GM12878 (cell line): ENCODE data around the gene GIT1. TPM values are rescaled to one million over a fixed set of nuclear protein-coding genes. Genes with fewer than 3 reads are reported as not detected.

Experiments used
- ATAC-seq: fragments of 200-7000 bp; cut with Tn5 transposase; 3 replicates; pipeline ENCODE4 v1.9.1; 2020; ENCODE audit warnings: mild to moderate bottlenecking, moderate library complexity
- BruUV-seq: library from RNA; stranded (reverse); fragments of 400-500 nt; replicated peaks from 2 replicates; lab custom pipeline; 2021; lab: Mats Ljungman, UMichigan
- CTCF ChIA-PET: fragments of 300-600 bp; sonication (Branson Sonifier 250); formaldehyde crosslinking; extraction: SDS; loops from one replicate; lab custom pipeline; 2021; ENCODE audit warnings: inconsistent platforms; lab: Yijun Ruan, JAX
- POLR2A ChIA-PET: fragments of 350-600 bp; formaldehyde crosslinking; extraction: SDS; loops from one replicate; lab custom pipeline; 2021; ENCODE audit warnings: inconsistent platforms; lab: Charles Lee
- RAD21 ChIA-PET: fragments of 300-600 bp; sonication (Branson Sonifier 250); formaldehyde crosslinking; loops from one replicate; lab custom pipeline; 2023; ENCODE audit warnings: antibody characterized with exemption; ENCODE audit not compliant: unreplicated experiment; lab: Charles Lee
- SMC1A ChIA-PET: fragments of 300-600 bp; sonication (Branson Sonifier 250); formaldehyde crosslinking; loops from one replicate; lab custom pipeline; 2023; ENCODE audit not compliant: unreplicated experiment, uncharacterized antibody; lab: Charles Lee
- DNase-seq: peaks from one replicate; pipeline ENCODE4 v3.0.0-alpha.2; 2011; ENCODE audit warnings: low read depth, low spot score
- FAIRE-seq: peaks from 3 replicates; lab custom pipeline; 2011; peaks lifted over from hg19 to GRCh38; lab: Jason Lieb, UNC
- H2AFZ ChIP-seq: 2 replicates; pipeline ENCODE4 v1.6.0; 2011; ENCODE audit warnings: low read depth, low read length, control low read depth; ENCODE audit not compliant: control insufficient read depth
- H3K27ac ChIP-seq: 2 replicates; pipeline ENCODE4 v1.5.1; 2011; ENCODE audit warnings: control low read depth; ENCODE audit not compliant: control insufficient read depth, insufficient read depth
- H3K27me3 ChIP-seq, 2 experiments: replicated peaks in 1 of 2; 2 replicates each; pipeline versions ENCODE4 v1.6.0 to v1.6.1; 2011; ENCODE audit warnings: low read length in 1 of 2; ENCODE audit not compliant: control insufficient read depth in 2 of 2, insufficient read depth in 2 of 2
- H3K36me3 ChIP-seq, 2 experiments: 2 replicates each; pipeline ENCODE4 v1.5.1; 2011; ENCODE audit warnings: low read length in 1 of 2; ENCODE audit not compliant: control insufficient read depth in 2 of 2, insufficient read depth in 2 of 2
- H3K4me1 ChIP-seq: 2 replicates; pipeline ENCODE4 v1.6.1; 2011; ENCODE audit warnings: mild to moderate bottlenecking, low read length, moderate library complexity, mixed read lengths; ENCODE audit not compliant: control insufficient read depth, insufficient read depth
- H3K4me2 ChIP-seq: 2 replicates; pipeline ENCODE4 v1.6.0; 2011; ENCODE audit warnings: control low read depth; ENCODE audit not compliant: control insufficient read depth, insufficient read depth
- H3K4me3 ChIP-seq: fragments of 200-600 bp; sonication (generic); 2 replicates; pipeline ENCODE4 v1.5.1; 2016
- H3K79me2 ChIP-seq: 2 replicates; pipeline ENCODE4 v1.6.0; 2011; ENCODE audit warnings: low read length; ENCODE audit not compliant: control insufficient read depth, insufficient read depth
- H3K9ac ChIP-seq: 2 replicates; pipeline ENCODE4 v1.8.0; 2011; ENCODE audit warnings: low read length, control low read depth, mixed read lengths; ENCODE audit not compliant: control insufficient read depth, insufficient read depth
- H3K9me3 ChIP-seq: replicated peaks from 3 replicates; pipeline ENCODE4 v1.5.1; 2011; ENCODE audit warnings: mild to moderate bottlenecking, low read length; ENCODE audit not compliant: control insufficient read depth, insufficient read depth
- H4K20me1 ChIP-seq: 2 replicates; pipeline ENCODE4 v1.6.0; 2011; ENCODE audit not compliant: control insufficient read depth, insufficient read depth
- CBX3 ChIP-seq: fragments of 200-600 bp; sonication (generic); IDR thresholded peaks from 2 replicates; pipeline ENCODE4 v1.6.1; 2016; ENCODE audit warnings: low read depth, borderline replicate concordance
- CREM ChIP-seq: IDR thresholded peaks from 2 replicates; pipeline ENCODE4 v1.6.1; 2014; ENCODE audit warnings: antibody characterized with exemption, low read depth
- FOS ChIP-seq: IDR thresholded peaks from 3 replicates; pipeline ENCODE4 v1.6.1; 2011; ENCODE audit warnings: borderline replicate concordance; ENCODE audit not compliant: insufficient read length; ENCODE audit errors: extremely low read depth
- GATAD2B ChIP-seq: fragments of 450-650 bp; conservative IDR thresholded peaks from 2 replicates; pipeline ENCODE4 v1.6.1; 2017; ENCODE audit warnings: low read depth, mild to moderate bottlenecking, moderate library complexity
- KDM1A ChIP-seq: fragments of 200-600 bp; sonication (generic); IDR thresholded peaks from 2 replicates; pipeline ENCODE4 v1.6.1; 2016; ENCODE audit warnings: borderline replicate concordance
- MTA2 ChIP-seq: fragments of 450-650 bp; IDR thresholded peaks from 2 replicates; pipeline ENCODE4 v1.6.1; 2016; ENCODE audit warnings: low read depth, mild to moderate bottlenecking, moderate library complexity
- POLR2AphosphoS2 ChIP-seq: IDR thresholded peaks from 2 replicates; pipeline ENCODE4 v1.6.1; 2011; ENCODE audit warnings: low read depth, mild to moderate bottlenecking, low read length, improper control_type of control experiment, moderate library complexity
- ZNF217 ChIP-seq: fragments of 450-650 bp; IDR thresholded peaks from 2 replicates; pipeline ENCODE4 v1.6.1; 2017; ENCODE audit warnings: antibody characterized with exemption, mild to moderate bottlenecking
- WGBS: methylation state at CpG from one replicate; pipeline ENCODE4 v1.1.6; 2016; ENCODE audit warnings: low lambda C conversion rate; ENCODE audit not compliant: insufficient replicate concordance, insufficient coverage; ENCODE audit errors: missing lambda C conversion rate; 5-methylcytosine and 5-hydroxymethylcytosine counted together
- in situ Hi-C: fragments of 300-500 bp; cut with MboI; formaldehyde crosslinking; loops from 9 replicates; pipeline ENCODE4 v1.14.3; 2018; ENCODE audit warnings: mixed read lengths
- intact Hi-C: fragments of 100-400 bp; cut with micrococcal nuclease; formaldehyde crosslinking; loops from one replicate; pipeline ENCODE4 v1.14.2; 2022; ENCODE audit not compliant: unreplicated experiment
- polyA plus RNA-seq, 11 experiments: library from polyadenylated mRNA; depleted of rRNA in 4 of 11; unstranded in 6 of 11; stranded (reverse) in 5 of 11; fragments of >200 nt; fragmentation: Nextera tagmentation in 4 of 11; fragmentation: Illumina TruSeq in 1 of 11; extraction: Ambion mirVana in 4 of 11; extraction: Trizol in 1 of 11; gene quantifications; 1 replicate in 1 of 11; 2 replicates in 10 of 11; pipeline versions ENCODE4 v1.2.1 to v1.2.3, GENCODE V29; 2011 to 2016; ENCODE audit warnings: inconsistent platforms in 2 of 11, missing spikeins in 2 of 11, low read depth in 1 of 11
- total RNA-seq, 4 experiments: library from RNA; depleted of rRNA in 3 of 4; stranded (reverse); fragments of >200 nt in 3 of 4; fragmentation: Illumina TruSeq in 1 of 4; extraction: Trizol in 1 of 4; gene quantifications; 2 replicates each; pipeline versions ENCODE4 v1.2.1 to v1.2.3, GENCODE V29; 2013 to 2021

The GIT1 gene
- total and polyA plus RNA-seq, 10 of the 15 experiments (the other 5 are each of a cell fraction or from before 2014, with no cell fraction given): 0.24 to 45.3 (median 20.9) TPM

DNA sequence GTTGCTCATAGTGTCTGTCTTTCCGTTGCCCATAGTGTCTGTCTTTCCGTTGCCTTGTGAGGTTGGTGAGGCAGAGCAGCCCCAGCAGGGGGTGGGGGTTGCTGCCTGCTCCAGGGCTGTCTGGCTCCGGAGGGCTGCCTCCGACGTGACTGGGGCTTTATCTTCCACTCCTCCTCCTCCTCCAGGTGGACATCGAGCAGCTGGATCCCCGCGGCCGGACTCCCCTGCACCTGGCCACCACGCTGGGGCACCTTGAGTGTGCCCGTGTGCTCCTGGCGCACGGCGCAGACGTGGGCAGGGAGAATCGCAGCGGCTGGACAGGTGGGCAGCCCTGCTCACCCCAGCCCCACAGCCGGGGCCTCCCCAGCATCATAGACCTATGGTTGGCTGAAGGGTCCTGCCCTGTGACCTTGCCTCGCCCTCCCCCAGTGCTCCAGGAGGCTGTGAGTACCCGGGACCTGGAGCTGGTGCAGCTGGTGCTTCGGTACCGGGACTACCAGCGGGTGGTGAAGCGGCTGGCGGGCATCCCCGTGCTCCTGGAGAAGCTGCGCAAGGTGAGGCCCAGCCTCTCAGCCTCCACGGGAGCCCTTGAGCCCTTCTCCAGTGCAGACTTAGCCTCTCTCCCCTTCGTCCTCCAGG, 18.2 kb upstream of the GIT1 start:
- BruUV-seq: no TSS peak
- Histone ChIP-seq H3K4me1 (no peaks in the 10 kb centered on the region), H3K27ac (no peak overlapping the region), H3K36me3 (no peaks in the 10 kb centered on the region), H3K27me3 (no peaks in the 10 kb centered on the region), H3K4me3 (no peak overlapping the region), H2AFZ (no peak overlapping the region), H3K4me2 (no peak overlapping the region), H3K9me3 (no peaks in the 10 kb centered on the region), H3K79me2 (no peaks in the 10 kb centered on the region), H4K20me1 (no peaks in the 10 kb centered on the region), H3K9ac (no peak overlapping the region)
- intact Hi-C loops: no loop called here
- DNase-seq (no peak), ATAC-seq (no peak), FAIRE-seq (no peak)
- SMC1A ChIA-PET: interaction anchor here (0.6 kb wide), 2 partner anchors 114 to 359 kb away, joined by 3 read pairs; no protein-coding TSS in a partner anchor
- RAD21 ChIA-PET: interaction anchor here (1.3 to 1.7 kb wide), 2 partner anchors 10 to 27 kb away, joined by 3 to 5 read pairs; no protein-coding TSS in a partner anchor
- 82% methylated on average over 29 of the region's 29 CpGs for WGBS
- CTCF ChIA-PET: interaction anchor here (1.3 to 3.5 kb wide), 3 partner anchors 9 to 238 kb away, joined by 5 to 18 read pairs (median 5); no protein-coding TSS in a partner anchor
- in situ Hi-C loops: no loop called here
- TF ChIP-seq GATAD2B (no peak), CBX3 (no peak), MTA2 (no peak), KDM1A (no peak), ZNF217 (no peak), POLR2AphosphoS2 (no peak), FOS (no peak), CREM (no peak)
- POLR2A ChIA-PET: no interaction called here
